Activated CD8-positive, alpha-beta memory T cell treated with anti-CD3 and anti-CD28 coated beads, Interleukin-2, amount 50 U/mL, for 24 hours (primary cell): ENCODE data around the gene BAHCC1.

Experiments used
- DNase-seq: peaks from one replicate; pipeline ENCODE4 v3.0.0-alpha.2; 2020; ENCODE audit errors: extremely low read depth

BAHCC1 gene

GRCh38 chr17:81443269-81443668 lies 48.0 kb downstream of the BAHCC1 start:
- no peak for DNase-seq

- DNase-seq = no peak
These were observed 49.5 kb downstream of the BAHCC1 start for GRCh38 chr17:81444610-81445339.

DNA sequence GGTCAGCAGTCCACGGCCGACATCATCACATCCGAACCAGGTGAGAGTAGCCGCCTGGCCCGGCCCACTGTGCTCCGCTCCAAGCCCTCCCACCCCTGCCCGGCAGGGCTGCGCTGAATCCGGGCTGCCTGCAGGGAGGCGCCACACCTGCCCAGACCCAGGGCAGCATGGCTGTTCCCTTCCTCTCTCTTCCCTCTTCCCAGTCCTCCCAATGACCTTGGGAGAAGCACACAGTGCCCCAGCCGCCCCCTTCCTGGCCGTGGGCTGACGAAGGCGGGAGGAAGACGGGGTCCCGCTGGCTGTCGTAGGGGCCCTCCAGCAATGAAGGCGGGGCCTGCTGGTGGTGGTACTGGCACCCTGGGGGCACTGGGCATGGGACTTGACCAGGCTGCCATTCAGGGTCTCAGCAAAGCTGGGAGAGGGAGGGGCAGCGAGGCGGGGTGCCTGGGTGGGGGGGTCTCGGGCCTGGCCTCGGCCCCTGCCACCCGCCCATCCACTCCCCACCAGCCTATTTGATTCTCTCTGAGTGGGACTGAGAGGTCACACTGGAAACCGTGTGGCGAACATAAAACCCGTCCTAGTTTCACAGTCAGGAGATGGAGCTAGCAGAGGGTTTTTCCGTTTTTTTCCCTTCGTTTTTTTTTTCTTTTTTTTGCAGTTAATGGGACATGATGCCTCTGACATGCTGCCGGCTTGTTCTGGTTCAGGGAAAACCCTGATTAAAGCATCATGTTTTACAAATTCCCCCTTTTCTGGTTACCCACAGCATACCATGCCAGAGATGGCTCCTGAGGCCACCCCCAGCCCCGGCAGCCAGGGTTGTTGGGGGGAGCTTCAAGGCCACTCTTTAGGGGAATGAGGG lies 50.6 kb downstream of the BAHCC1 start:
- no peak for DNase-seq

DNA sequence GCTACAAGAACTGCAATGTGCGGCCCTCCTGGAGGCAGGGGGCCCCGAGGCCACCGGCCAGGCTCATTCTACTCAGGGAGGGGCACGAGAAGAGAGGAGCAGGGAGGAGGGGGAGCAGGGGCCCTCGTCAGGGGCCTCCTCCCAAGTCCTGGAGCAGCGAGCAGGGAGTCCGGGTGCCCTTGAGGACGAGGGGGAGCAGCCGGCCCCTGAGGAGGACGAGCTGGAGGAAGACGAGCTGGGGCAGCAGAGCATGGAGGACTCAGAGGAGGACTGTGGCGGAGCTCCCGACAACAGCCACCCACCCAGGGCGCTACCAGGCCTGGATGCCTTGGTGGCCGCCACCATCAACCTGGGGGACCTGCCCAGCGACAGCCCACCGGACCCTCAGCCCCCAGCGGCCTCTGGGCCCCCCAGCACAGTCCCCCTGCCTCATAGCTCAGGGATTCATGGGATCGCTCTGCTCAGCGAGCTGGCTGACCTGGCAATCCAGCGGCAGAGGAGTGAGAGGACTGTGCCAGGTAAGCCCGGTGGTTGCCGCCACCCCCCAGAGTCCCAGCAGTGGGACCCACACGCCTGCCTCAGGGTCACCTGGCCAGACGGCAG lies 52.2 kb downstream of the BAHCC1 start:
- DNase-seq = no peak

GRCh38 chr17:81448442-81448841 lies 53.2 kb downstream of the BAHCC1 start:
- no peak for DNase-seq

DNA sequence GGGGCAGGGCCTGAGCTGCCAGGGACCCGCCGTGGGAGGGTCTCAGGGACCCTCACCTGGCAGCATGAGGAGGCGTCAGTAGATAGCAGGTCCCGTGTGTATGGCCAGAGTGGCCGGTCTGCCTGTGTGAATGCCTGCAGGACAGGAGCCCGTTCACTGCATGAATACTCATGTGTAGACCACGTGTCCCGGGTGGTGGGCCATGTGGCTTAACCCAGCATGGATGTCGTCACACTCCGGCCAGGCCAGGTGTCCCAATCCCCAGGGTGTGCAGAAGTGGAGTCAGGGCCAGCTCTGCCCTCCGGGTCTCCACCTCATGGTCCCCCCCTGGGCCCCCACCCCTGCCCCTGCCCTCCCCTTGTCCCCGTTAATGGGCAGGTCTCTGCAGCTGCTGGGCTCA lies 53.7 kb downstream of the BAHCC1 start:
- no peak for DNase-seq

DNA sequence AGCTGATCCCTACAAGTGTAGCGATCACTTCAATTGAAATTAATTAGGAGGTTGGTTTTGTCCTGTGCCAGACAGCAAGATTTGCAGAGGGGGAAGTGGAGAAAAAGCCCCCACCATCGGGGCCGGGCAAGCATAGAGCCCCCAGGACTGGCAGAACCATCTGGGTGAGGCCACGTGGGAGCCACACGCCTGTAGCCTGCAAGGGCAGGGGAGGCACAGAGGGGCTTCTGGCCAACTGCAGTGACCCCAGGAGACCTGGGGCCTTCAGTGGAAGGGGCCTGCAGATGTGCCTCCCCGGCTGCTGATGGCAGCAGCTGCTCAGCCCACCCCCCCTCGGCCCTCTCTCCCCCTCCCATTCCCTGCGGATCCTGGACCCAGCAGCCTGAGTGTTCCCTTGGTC lies 54.1 kb downstream of the BAHCC1 start:
- no peak for DNase-seq

DNA sequence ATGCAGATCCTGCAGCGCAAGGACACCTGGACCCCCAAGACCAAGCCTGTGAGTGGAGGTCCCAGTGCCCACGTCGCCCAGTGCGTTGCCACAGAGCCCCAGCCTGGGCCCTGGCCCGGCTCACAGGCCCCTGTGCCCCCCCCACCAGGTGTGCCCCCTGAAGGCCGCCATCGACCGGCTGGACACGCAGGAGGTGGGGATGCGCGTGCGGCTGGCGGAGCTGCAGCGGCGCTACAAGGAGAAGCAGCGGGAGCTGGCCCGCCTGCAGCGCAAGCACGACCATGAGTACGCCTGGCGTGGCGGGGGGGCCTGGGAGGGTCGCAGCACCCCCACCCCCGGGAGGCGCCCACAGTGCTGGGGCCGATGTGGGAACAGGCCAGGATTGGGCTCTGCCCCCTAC lies 56.6 kb downstream of the BAHCC1 start:
- DNase-seq = no peak

- no peak for DNase-seq
These were observed 57.3 kb downstream of the BAHCC1 start for GRCh38 chr17:81452551-81452950.

- DNase-seq = no peak
These were observed 57.8 kb downstream of the BAHCC1 start for GRCh38 chr17:81453076-81453475.

GRCh38 chr17:81453712-81454111 lies 58.5 kb downstream of the BAHCC1 start:
- DNase-seq = no peak

DNA sequence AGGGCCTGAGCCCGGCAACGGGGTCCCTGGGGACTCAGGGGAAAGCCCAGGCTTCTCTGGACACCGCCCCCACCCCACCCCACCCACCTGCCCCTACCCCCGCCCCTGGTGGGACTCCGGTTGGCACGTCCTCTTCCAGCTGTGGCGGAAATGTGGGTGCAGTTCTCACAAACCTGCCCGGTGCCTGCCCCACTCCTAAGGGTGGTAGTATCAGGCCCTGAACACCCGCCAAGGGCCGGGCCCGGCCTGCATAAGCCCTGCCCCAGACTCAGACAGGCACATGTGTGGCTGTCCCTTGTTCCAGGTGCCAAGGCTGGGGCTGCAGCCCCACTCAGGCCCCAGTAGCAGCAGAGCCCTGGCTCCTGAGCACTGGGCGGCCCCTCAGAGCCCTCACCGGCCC lies 59.2 kb downstream of the BAHCC1 start:
- no peak for DNase-seq

DNA sequence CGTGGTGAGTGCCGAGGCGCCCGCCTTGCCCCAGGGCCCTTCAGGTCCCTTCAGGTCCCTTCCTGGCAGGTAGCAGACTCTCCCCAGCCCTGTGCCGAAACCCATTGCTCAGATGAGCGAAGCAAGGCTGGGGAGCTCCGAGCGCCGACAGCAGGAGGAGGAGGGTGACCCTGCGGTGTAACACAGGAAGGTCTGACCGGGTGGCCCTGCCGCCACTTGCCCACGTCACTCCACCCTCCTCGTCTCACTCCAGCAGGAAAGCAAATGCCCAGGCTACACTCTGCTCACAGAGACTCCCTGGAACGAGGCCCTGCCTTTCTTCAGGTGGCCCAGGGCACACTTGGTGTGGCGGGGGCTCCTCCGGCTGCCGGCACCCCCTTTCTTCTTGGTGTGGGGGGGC lies 60.1 kb downstream of the BAHCC1 start:
- DNase-seq = no peak

- no peak for DNase-seq
These were observed 60.8 kb downstream of the BAHCC1 start for GRCh38 chr17:81456091-81456490.

DNA sequence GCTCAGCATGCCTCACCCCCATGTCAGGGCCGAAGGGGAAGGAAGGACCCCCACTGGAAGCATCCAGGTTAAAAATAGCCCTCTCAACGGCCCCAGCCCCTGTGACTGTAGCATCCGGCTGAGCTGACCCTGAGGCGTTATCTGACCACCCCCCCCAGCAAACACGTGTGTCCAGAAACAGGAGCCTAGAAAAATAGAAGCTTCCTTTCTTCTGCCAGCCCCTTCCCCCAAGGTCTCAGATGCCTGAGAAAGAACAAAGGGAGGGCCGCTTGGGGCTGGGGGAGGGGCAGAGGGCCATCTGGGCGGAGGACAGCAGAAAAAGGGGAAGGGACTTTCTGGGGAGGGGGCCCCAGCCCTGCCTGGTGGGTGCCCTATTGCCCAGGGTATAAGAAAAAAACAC lies 61.5 kb downstream of the BAHCC1 start:
- no peak for DNase-seq

DNA sequence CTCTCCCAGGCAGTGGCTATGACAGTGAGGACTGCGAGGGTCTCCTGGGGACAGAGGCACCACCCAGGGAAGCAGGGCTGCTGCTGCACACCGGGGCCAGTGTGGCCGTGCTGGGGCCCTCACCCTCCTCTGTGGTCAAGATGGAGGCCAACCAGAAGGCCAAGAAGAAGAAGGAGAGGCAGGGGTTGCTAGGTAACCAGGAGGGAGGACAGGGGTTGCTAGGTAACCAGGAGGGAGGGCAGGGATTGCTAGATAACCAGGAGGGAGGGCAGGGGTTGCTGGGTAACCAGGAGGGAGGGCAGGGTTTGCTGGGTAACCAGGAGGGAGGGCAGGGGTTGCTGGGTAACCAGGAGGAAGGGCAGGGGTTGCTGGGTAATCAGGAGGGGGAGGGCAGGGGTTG lies 62.1 kb downstream of the BAHCC1 start:
- DNase-seq = no peak

DNA sequence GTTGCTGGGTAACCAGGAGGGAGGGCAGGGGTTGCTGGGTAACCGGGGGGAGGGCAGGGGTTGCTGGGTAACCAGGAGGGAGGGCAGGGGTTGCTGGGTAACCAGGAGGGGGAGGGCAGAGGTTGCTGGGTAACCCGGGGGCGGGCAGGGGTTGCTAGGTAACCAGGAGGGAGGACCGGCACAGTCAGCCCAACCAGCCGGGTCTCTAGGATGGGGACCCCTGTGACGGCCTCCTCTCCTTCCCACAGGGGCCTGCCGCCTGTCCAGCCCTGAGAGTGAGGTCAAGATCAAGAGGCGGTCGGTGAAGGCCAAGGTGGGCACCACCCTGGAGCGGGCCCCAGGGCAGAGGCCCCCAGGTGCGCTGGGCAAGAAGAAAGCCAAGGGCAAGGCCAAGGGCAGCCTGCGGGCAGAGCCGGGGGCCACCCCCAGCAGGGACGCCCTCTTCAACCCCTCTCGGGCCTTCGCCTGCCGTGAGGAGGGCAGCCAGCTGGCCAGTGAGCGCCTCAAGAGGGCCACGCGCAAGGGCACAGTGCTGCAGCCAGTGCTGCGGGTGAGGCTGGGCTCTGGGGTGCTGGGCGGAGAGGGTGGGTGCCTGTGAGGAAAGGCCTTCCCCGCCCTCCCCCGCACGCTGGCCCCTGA lies 62.8 kb downstream of the BAHCC1 start:
- no peak for DNase-seq

- DNase-seq = no peak
These were observed 63.4 kb downstream of the BAHCC1 start for GRCh38 chr17:81458628-81459027.

GRCh38 chr17:81459224-81459623 lies 64.0 kb downstream of the BAHCC1 start:
- no peak for DNase-seq

GRCh38 chr17:81459864-81460263 lies 64.6 kb downstream of the BAHCC1 start:
- no peak for DNase-seq

GRCh38 chr17:81460856-81461460 lies 65.7 kb downstream of the BAHCC1 start:
- no peak for DNase-seq
